Osteocyte (in vitro differentiated cells): ENCODE results near the gene PCNX1. TPM values are rescaled to one million over a fixed set of nuclear protein-coding genes. Genes with fewer than 3 reads are reported as not detected.

ENCODE experiments used
- DNase-seq: peaks from one replicate; pipeline ENCODE4 v3.0.0; 2021; ENCODE audit warnings: mixed read lengths; ENCODE audit not compliant: unreplicated experiment; ENCODE audit errors: extremely low spot score
- H3K27ac Mint-ChIP-seq: one replicate; pipeline ENCODE4 v1.8.0; 2021; ENCODE audit warnings: mild to moderate bottlenecking, mixed read lengths; ENCODE audit not compliant: unreplicated experiment
- H3K27me3 Mint-ChIP-seq: one replicate; pipeline ENCODE4 v1.8.0; 2021; ENCODE audit warnings: mixed read lengths; ENCODE audit not compliant: unreplicated experiment
- H3K36me3 Mint-ChIP-seq: one replicate; pipeline ENCODE4 v1.8.0; 2021; ENCODE audit warnings: mixed read lengths; ENCODE audit not compliant: unreplicated experiment
- H3K4me1 Mint-ChIP-seq: one replicate; pipeline ENCODE4 v1.8.0; 2021; ENCODE audit warnings: mixed read lengths; ENCODE audit not compliant: unreplicated experiment
- H3K4me3 Mint-ChIP-seq: one replicate; pipeline ENCODE4 v1.8.0; 2021; ENCODE audit warnings: mild to moderate bottlenecking, moderate library complexity, mixed read lengths; ENCODE audit not compliant: unreplicated experiment
- H3K9me3 Mint-ChIP-seq: one replicate; pipeline ENCODE4 v1.8.0; 2021; ENCODE audit warnings: mixed read lengths; ENCODE audit not compliant: unreplicated experiment
- total RNA-seq: library from RNA; stranded (reverse); gene quantifications from 2 replicates; pipeline ENCODE4 v1.2.1, GENCODE V29; 2021
- TF ChIP-seq, protein P1 (sequence below): fragments of 200-600 bp; sonication (generic); IDR thresholded peaks from 2 replicates; pipeline ENCODE4 v1.5.0; 2021; ENCODE audit warnings: antibody characterized with exemption, mild to moderate bottlenecking, moderate library complexity

The PCNX1 gene
- total RNA-seq, 1 donor from 2014 or later = 72.2 TPM

DNA sequence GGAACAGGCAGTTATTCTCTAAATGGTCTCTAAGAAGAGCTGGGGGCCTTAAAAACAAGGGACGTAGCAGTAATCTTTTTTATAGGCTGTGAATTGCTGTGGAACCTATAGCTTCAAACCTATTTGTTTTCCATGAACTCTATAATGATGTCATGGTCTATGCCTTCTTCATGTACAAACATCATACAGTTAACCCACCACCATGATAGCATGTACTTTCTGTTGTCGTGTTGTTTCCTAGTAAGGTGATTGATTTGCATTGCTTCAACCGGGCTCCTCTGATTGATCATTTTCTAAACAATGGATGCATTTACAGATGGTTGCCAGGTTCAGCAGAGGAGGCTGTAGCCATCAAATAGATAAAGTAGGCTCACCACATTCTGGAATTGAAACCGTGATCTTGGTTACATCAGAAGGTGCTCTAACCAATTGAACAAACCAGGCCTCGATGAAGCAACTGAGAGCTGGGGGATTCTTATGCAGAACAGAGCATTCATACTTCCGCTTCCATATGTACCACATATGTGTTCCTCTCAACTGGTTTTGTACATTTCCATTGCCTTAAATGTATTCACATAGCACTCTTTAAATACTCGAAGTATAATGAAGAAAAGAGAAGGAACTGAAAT is 25.6 kb upstream of the PCNX1 start:
- DNase-seq = no peak
- TF ChIP-seq, protein P1, sequence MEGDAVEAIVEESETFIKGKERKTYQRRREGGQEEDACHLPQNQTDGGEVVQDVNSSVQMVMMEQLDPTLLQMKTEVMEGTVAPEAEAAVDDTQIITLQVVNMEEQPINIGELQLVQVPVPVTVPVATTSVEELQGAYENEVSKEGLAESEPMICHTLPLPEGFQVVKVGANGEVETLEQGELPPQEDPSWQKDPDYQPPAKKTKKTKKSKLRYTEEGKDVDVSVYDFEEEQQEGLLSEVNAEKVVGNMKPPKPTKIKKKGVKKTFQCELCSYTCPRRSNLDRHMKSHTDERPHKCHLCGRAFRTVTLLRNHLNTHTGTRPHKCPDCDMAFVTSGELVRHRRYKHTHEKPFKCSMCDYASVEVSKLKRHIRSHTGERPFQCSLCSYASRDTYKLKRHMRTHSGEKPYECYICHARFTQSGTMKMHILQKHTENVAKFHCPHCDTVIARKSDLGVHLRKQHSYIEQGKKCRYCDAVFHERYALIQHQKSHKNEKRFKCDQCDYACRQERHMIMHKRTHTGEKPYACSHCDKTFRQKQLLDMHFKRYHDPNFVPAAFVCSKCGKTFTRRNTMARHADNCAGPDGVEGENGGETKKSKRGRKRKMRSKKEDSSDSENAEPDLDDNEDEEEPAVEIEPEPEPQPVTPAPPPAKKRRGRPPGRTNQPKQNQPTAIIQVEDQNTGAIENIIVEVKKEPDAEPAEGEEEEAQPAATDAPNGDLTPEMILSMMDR = no peak
- Mint-ChIP-seq H3K4me3 (no peak overlapping the region), H3K36me3 (no peaks in the 10 kb centered on the region), H3K4me1 (peaks cover 15% of the 10 kb centered on the region), H3K9me3 (no peaks in the 10 kb centered on the region), H3K27ac (no peak overlapping the region), H3K27me3 (no peaks in the 10 kb centered on the region)

DNA sequence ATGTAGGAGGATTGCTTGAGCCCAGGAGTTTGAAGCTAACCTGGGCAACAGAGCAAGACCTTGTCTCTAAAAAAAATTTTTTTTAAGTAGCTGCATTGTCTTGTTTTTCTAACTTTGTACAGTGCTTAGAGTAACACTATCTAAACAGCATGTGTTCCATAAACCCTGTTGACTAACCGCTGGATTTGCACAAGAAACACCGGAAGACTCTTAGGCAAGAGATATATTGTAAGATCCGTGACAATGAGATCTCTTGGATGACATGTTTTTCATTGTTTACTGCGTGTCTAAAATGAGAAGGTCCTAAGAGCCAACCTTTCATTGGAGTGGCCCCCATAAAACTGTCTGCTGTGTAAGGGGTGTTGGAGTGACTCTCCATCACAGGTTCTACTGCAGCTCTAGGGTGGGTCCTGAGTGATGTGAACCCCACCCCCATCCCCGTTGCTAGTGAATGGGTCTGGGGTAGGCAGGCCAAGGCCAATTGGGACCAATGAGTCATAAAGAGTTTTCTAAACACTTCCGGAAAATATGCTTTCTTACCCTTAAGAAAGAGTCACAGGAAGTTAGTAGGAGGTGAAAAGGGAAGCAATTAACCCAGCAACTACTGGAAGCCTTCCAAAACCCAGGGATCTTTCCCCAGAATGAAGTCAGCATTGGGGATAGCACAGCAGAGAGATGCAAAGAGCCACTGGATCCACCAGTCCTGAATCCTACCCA is 24.3 kb upstream of the PCNX1 start:
- Mint-ChIP-seq H3K4me1 (peaks cover 28% of the 10 kb centered on the region), H3K36me3 (no peaks in the 10 kb centered on the region), H3K27ac (no peak overlapping the region), H3K27me3 (no peaks in the 10 kb centered on the region), H3K9me3 (no peaks in the 10 kb centered on the region), H3K4me3 (no peak overlapping the region)
- TF ChIP-seq, protein P1 = no peak
- DNase-seq = no peak

DNA sequence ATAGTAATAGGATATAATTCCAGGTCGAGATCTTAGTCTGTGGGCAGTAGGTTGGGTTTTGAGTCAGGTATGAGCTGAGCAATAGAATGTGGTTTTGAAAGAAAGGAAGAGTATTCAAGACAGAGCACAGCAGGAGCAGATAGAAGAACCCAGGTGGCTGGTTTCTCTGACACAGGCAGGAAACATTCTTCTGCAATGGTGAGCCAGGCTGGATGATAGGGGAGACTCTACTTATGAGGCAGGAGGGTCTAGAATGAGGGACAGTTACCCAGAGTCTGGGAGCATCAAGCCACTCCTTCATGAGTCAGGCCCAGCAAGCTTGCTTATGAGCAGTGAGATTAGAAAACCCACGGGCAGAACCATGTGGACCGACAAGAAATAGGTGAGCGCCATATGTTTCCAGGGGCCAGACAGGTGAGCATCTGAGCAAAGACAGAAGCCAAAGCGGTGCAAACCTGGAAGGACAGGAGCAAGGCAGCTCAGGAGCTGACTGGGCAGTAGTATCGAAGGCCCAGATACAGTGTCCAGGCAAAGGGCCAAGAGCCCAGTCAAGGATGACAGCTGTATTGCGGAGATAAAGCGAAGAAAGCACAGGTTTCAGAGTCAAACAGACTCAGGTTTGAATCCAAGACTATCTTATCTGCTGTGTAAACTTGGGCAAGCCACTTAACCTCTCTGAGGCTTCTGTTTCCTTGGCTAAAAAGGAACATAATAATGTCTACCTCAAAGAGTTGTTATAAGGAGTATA is 22.5 kb upstream of the PCNX1 start:
- no peak overlapping the region for H3K4me3 Mint-ChIP-seq
- no peaks in the 10 kb centered on the region for H3K9me3 Mint-ChIP-seq
- no peaks in the 10 kb centered on the region for H3K27me3 Mint-ChIP-seq
- TF ChIP-seq, protein P1 = no peak
- no peak for DNase-seq
- H3K4me1 Mint-ChIP-seq = peaks cover 44% of the 10 kb centered on the region
- no peaks in the 10 kb centered on the region for H3K36me3 Mint-ChIP-seq
- no peak overlapping the region for H3K27ac Mint-ChIP-seq

DNA sequence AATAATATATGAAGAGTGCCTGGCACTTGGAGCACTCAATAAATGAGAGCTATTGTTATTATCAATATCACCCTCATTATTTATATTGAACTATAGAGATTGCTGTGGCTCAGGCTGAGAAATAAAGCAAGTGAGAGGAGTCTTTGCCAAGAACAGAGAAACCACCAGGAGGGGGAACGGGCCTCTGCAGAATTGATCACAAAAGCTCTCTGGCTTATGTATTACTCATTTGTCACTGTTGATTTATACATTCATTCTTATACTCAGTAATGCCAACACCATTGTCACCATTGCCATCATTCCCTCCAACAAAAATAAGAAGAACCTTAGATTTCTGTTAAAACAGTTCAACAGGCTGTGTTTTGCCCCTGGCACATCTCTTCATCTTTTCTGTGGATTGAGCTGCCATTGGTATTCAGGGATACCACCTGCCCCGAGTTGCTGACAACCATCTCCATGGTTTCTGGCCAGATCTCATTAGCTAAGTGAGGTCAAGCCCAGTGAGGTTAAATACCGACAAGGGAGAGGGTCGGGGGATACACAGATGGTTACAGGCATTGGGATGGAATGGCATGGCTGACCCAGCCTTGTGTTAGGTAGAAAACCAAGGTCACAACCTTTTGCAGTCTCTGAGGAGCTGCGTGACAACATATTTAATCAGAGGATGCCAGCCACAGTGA is 21.8 kb upstream of the PCNX1 start:
- no peak overlapping the region for H3K4me3 Mint-ChIP-seq
- peaks cover 48% of the 10 kb centered on the region for H3K4me1 Mint-ChIP-seq
- no peaks in the 10 kb centered on the region for H3K27me3 Mint-ChIP-seq
- no peaks in the 10 kb centered on the region for H3K9me3 Mint-ChIP-seq
- TF ChIP-seq, protein P1 = no peak
- DNase-seq = no peak
- no peaks in the 10 kb centered on the region for H3K36me3 Mint-ChIP-seq
- no peak overlapping the region for H3K27ac Mint-ChIP-seq
